Nephron progenitor cell (in vitro differentiated cells): ENCODE measurements around the gene BACE2.
"Not testable (repeated sequence)": the region's sequence is repeated elsewhere in the genome, so short reads cannot be mapped to it uniquely, and the experiment has no call there.

ENCODE experiments used
- DNase-seq: peaks from one replicate; pipeline ENCODE4 v3.0.0; 2021
- H3K27ac Mint-ChIP-seq: 2 replicates; pipeline ENCODE4 v1.8.0; 2021; ENCODE audit warnings: mild to moderate bottlenecking, moderate library complexity, mixed read lengths
- H3K27me3 Mint-ChIP-seq: 2 replicates; pipeline ENCODE4 v1.8.0; 2021; ENCODE audit warnings: mild to moderate bottlenecking, low read depth, mixed read lengths; ENCODE audit not compliant: poor library complexity
- H3K36me3 Mint-ChIP-seq: 2 replicates; pipeline ENCODE4 v1.8.0; 2021; ENCODE audit warnings: low read depth, mixed read lengths
- H3K4me1 Mint-ChIP-seq: 2 replicates; pipeline ENCODE4 v1.8.0; 2021; ENCODE audit warnings: mixed read lengths
- H3K4me3 Mint-ChIP-seq: 2 replicates; pipeline ENCODE4 v1.8.0; 2021; ENCODE audit warnings: mild to moderate bottlenecking, moderate library complexity, mixed read lengths
- H3K9me3 Mint-ChIP-seq: 2 replicates; pipeline ENCODE4 v1.8.0; 2021; ENCODE audit warnings: mild to moderate bottlenecking, moderate library complexity, mixed read lengths
- TF ChIP-seq, protein P1 (sequence below): fragments of 200-600 bp; sonication (generic); IDR thresholded peaks from 2 replicates; pipeline ENCODE4 v1.5.0; 2021; ENCODE audit warnings: antibody characterized with exemption

The BACE2 gene

DNA sequence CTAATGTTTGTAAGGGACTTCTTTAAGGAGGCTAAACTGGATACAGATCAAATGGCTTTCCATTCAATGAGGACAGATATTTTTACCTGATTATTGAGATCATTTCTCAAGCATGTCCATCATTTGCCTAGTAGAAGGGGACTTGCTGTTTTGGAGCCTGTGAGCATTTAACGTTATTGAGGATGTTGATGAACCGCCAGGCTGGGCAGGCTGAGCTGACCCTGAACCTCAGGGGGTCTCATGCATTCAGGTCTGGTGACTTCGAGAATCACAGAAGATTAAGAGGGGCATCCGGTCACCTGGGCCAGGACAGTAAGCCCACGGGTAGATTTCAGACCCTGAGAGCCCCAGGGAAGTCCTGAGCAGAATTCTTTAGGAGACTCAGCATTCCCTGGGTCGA, 63.1 kb downstream of the BACE2 start:
- H3K36me3 Mint-ChIP-seq, result peaks cover 33% of the 10 kb centered on the region

DNA sequence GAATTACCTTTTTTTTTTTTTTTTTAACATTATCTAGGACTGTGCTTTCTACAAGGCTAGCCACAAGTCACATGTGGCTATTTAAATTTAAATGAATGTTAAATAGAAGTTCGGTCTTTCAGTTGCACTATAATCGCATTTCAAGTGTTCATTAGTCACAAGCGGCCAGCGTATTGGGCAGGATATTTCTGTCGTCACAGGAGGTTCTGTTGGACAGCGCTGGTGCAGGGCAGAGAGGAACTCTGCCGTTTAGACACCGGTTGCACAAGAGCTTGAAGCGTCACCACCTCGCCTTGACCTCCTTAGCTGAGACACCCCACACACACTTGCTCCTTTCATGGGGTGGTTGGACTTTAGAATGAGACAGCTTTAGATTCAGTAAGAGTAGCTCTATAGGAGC, 64.1 kb downstream of the BACE2 start:
- H3K36me3 Mint-ChIP-seq, result peaks cover 23% of the 10 kb centered on the region
- H3K4me3 Mint-ChIP-seq, result no peak overlapping the region
- H3K27ac Mint-ChIP-seq, result no peak overlapping the region
- no peak for DNase-seq
- peaks cover 24% of the 10 kb centered on the region for H3K4me1 Mint-ChIP-seq
- peaks cover 3% of the 10 kb centered on the region for H3K27me3 Mint-ChIP-seq
- peaks cover 5% of the 10 kb centered on the region for H3K9me3 Mint-ChIP-seq
- TF ChIP-seq, protein P1, sequence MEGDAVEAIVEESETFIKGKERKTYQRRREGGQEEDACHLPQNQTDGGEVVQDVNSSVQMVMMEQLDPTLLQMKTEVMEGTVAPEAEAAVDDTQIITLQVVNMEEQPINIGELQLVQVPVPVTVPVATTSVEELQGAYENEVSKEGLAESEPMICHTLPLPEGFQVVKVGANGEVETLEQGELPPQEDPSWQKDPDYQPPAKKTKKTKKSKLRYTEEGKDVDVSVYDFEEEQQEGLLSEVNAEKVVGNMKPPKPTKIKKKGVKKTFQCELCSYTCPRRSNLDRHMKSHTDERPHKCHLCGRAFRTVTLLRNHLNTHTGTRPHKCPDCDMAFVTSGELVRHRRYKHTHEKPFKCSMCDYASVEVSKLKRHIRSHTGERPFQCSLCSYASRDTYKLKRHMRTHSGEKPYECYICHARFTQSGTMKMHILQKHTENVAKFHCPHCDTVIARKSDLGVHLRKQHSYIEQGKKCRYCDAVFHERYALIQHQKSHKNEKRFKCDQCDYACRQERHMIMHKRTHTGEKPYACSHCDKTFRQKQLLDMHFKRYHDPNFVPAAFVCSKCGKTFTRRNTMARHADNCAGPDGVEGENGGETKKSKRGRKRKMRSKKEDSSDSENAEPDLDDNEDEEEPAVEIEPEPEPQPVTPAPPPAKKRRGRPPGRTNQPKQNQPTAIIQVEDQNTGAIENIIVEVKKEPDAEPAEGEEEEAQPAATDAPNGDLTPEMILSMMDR, result no peak

More for the DNA sequence above, 63.1 kb downstream of the BACE2 start:
- H3K27ac Mint-ChIP-seq, result no peak overlapping the region
- H3K9me3 Mint-ChIP-seq, result peaks cover 5% of the 10 kb centered on the region
- peaks cover 28% of the 10 kb centered on the region for H3K4me1 Mint-ChIP-seq
- H3K27me3 Mint-ChIP-seq, result peaks cover 3% of the 10 kb centered on the region
- TF ChIP-seq, protein P1, result no peak
- H3K4me3 Mint-ChIP-seq, result no peak overlapping the region
- no peak for DNase-seq

DNA sequence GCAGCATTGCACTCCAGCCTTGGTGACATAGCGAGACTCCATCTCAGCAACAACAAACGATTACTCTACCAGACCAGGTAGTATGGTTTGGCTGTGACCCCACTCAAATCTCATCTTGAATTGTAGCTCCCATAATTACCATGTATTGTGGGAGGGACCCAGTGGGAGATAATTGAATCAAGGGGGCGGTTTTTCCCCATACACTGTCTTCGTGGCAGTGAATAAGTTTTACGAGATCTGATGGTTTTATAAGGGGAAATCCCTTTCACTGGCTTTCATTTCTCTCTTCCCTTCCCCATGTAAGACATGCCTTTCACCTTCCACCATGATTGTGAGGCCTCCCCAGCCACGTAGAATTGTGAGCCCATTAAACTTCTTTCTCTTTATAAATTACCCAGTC, 66.0 kb downstream of the BACE2 start:
- H3K27me3 Mint-ChIP-seq, result no peaks in the 10 kb centered on the region
- peaks cover 7% of the 10 kb centered on the region for H3K4me1 Mint-ChIP-seq
- no peak overlapping the region for H3K4me3 Mint-ChIP-seq
- peaks cover 19% of the 10 kb centered on the region for H3K36me3 Mint-ChIP-seq
- no peak for DNase-seq
- no peak overlapping the region for H3K27ac Mint-ChIP-seq
- TF ChIP-seq, protein P1, result no peak
- no peaks in the 10 kb centered on the region for H3K9me3 Mint-ChIP-seq

DNA sequence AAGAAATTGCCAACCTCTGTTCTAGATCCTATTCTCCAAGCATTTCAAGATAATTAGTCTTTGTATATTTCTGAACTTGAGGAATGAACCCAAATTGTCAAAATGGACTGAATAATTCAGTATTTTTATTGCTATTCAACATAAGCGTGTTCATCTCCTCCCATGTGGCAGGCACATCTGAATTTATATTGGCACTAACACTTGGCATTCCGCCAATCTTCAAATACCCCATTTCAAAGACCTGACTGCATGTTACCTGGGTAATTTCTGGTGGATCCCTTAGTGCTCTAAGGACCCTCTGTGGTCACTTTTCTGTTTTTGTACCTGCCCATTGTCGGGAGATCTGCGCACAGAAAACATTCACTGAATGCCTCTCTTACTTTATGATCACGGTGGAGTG, 66.6 kb downstream of the BACE2 start:
- TF ChIP-seq, protein P1, result no peak
- Mint-ChIP-seq H3K36me3 (peaks cover 16% of the 10 kb centered on the region), H3K27me3 (no peaks in the 10 kb centered on the region), H3K4me1 (peaks cover 7% of the 10 kb centered on the region), H3K27ac (no peak overlapping the region), H3K9me3 (no peaks in the 10 kb centered on the region), H3K4me3 (no peak overlapping the region)
- no peak for DNase-seq

DNA sequence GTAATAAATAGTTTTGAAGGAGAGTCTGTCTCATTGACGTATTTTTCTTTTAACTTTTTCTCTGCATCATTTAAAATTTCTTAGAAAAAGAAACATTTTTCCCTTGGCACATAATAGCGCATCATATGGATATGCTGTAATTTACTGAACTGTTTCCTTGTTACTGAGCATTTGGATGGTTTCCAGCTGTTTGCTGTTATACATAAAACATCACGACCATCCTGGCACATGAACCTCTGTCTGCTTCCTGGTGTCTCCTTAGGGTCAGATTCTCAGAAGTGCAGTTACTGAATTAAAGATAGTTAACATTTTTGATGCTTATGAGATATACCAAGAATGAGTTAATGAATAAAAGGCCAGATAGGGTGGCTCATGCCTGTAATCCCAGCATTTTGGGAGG, 67.2 kb downstream of the BACE2 start:
- Mint-ChIP-seq H3K27me3 (no peaks in the 10 kb centered on the region), H3K4me1 (peaks cover 12% of the 10 kb centered on the region), H3K9me3 (no peaks in the 10 kb centered on the region), H3K36me3 (peaks cover 11% of the 10 kb centered on the region), H3K4me3 (no peak overlapping the region), H3K27ac (no peak overlapping the region)
- TF ChIP-seq, protein P1, result no peak
- DNase-seq, result no peak

DNA sequence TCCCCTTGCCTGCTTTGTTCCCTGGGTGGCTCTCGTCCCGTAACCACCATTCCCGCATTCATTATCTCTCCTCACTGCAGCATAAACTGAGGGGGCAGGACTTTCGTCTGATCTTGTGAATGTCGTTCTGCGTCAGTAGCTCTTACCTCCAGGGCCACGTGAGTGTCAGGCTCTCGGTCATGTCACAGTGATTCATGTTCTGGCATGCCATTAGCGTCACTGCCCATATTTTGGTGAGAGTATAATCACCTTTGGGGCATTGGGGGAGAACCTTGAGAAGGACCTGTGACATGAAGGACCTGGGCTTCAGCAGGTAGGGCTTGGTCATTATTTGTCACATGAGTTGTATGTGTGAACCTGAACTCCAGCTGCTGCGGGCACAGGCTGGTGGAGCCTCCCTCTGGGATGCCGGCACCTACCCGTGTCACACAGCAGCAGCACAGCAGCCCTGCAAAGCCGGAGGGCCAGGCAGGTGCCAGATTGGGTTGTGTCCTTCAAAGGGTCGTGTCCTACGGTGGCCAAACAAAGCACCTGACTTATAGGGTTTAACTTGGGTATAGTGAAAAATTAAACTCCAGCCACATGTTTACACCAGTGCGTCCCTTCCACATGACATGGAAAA, 68.5 kb downstream of the BACE2 start:
- peaks cover 4% of the 10 kb centered on the region for H3K27me3 Mint-ChIP-seq
- no peak overlapping the region for H3K4me3 Mint-ChIP-seq
- peaks cover 11% of the 10 kb centered on the region for H3K36me3 Mint-ChIP-seq
- peaks cover 22% of the 10 kb centered on the region for H3K4me1 Mint-ChIP-seq
- H3K27ac Mint-ChIP-seq, result no peak overlapping the region
- TF ChIP-seq, protein P1, result no peak
- no peaks in the 10 kb centered on the region for H3K9me3 Mint-ChIP-seq
- DNase-seq, result no peak

DNA sequence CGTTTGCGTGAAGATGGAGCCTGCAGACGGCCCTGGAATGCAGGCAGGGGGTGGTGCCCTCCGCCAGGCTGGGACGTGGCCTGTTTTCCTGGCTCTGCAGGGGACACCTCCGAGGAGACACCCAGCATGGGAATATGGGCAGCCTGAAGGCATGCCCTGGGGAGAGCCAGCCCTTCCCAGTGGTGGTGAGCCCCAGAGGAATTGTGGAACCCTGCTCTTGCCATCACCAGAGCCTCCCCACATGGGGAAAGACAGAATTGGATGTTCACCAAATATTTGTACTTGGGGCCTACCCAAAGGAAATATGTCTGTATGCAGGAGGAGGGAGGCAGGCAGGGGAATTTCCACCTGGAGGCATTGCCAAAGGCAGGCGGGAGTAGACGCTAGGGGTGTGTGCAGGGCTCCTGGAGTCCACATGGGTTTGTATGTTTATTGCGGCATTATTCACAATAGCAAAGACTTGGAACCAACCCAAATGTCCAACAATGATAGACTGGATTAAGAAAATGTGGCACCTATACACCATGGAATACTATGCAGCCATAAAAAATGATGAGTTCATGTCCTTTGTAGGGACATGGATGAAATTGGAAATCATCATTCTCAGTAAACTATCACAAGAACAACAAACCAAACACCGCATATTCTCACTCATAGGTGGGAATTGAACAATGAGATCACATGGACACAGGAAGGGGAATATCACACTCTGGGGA, 70.3 kb downstream of the BACE2 start:
- H3K27me3 Mint-ChIP-seq, DNase-seq, H3K4me3 Mint-ChIP-seq, H3K27ac Mint-ChIP-seq, H3K9me3 Mint-ChIP-seq: not testable (repeated sequence)
- H3K4me1 Mint-ChIP-seq, result peaks cover 33% of the 10 kb centered on the region
- H3K36me3 Mint-ChIP-seq, result peaks cover 11% of the 10 kb centered on the region
